WTC11 (cell line): Measurements from ENCODE around the gene RPL15. TPM values are rescaled to one million over a fixed set of nuclear protein-coding genes. Genes with fewer than 3 reads are reported as not detected.

Experiments used
- ATAC-seq: fragments of 200-7000 bp; cut with Tn5 transposase; 2 replicates; pipeline ENCODE4 v1.10.0; 2021; ENCODE audit warnings: mild to moderate bottlenecking, moderate library complexity
- CTCF ChIA-PET: fragments of 300-600 bp; sonication (Branson Sonifier 250); formaldehyde crosslinking; loops from one replicate; lab custom pipeline; 2021; ENCODE audit warnings: antibody characterized with exemption; lab: Charles Lee
- POLR2A ChIA-PET: fragments of 350-600 bp; sonication (Branson Sonifier 250); formaldehyde crosslinking; loops from one replicate; lab custom pipeline; 2021; ENCODE audit warnings: antibody characterized with exemption; lab: Charles Lee
- DNase-seq: peaks from one replicate; pipeline ENCODE4 v3.0.0; 2021; ENCODE audit warnings: low spot score
- H3K27ac Mint-ChIP-seq: 2 replicates; pipeline ENCODE4 v1.8.0; 2021; ENCODE audit warnings: mixed read lengths
- H3K27me3 Mint-ChIP-seq: 2 replicates; pipeline ENCODE4 v1.8.0; 2021; ENCODE audit warnings: low read depth, mild to moderate bottlenecking, moderate library complexity, mixed read lengths
- H3K36me3 Mint-ChIP-seq: 2 replicates; pipeline ENCODE4 v1.8.0; 2021; ENCODE audit warnings: mixed read lengths
- H3K4me1 Mint-ChIP-seq: 2 replicates; pipeline ENCODE4 v1.8.0; 2022; ENCODE audit warnings: mixed read lengths
- H3K4me3 Mint-ChIP-seq: 2 replicates; pipeline ENCODE4 v1.8.0; 2021; ENCODE audit warnings: mild to moderate bottlenecking, moderate library complexity, mixed read lengths
- H3K9me3 Mint-ChIP-seq: 2 replicates; pipeline ENCODE4 v1.8.0; 2021; ENCODE audit warnings: mixed read lengths
- CBFB ChIP-seq: sonication (generic); formaldehyde crosslinking; IDR thresholded peaks from 2 replicates; pipeline ENCODE4 v1.8.1; 2022; ENCODE audit warnings: mild to moderate bottlenecking, low read depth, missing genetic modification reagents
- EMX1 ChIP-seq: fragments of 250-450 bp; sonication (Bioruptor Pico); IDR thresholded peaks from 2 replicates; pipeline ENCODE4 v1.8.0; 2021; ENCODE audit warnings: mild to moderate bottlenecking
- FOXP1 ChIP-seq: sonication (generic); formaldehyde crosslinking; IDR thresholded peaks from 2 replicates; pipeline ENCODE4 v1.8.0; 2022; ENCODE audit warnings: missing genetic modification reagents, mild to moderate bottlenecking, moderate library complexity, borderline replicate concordance
- GABPB1 ChIP-seq: sonication (generic); formaldehyde crosslinking; IDR thresholded peaks from 2 replicates; pipeline ENCODE4 v1.8.1; 2023; ENCODE audit warnings: mild to moderate bottlenecking, missing genetic modification reagents
- IRF2 ChIP-seq: sonication (generic); formaldehyde crosslinking; IDR thresholded peaks from 2 replicates; pipeline ENCODE4 v1.8.0; 2022; ENCODE audit warnings: low read depth, missing genetic modification reagents, borderline replicate concordance
- JAZF1 ChIP-seq: fragments of 250-450 bp; sonication (Bioruptor Pico); IDR thresholded peaks from 2 replicates; pipeline ENCODE4 v1.9.0; 2021; ENCODE audit warnings: moderate library complexity, mild to moderate bottlenecking, inconsistent platforms
- MYBL2 ChIP-seq: sonication (generic); formaldehyde crosslinking; IDR thresholded peaks from 2 replicates; pipeline ENCODE4 v1.8.1; 2023; ENCODE audit warnings: mild to moderate bottlenecking, moderate library complexity, missing genetic modification reagents
- NR3C1 ChIP-seq: sonication (generic); formaldehyde crosslinking; conservative IDR thresholded peaks from 2 replicates; pipeline ENCODE4 v1.8.1; 2023; ENCODE audit warnings: low read depth, mild to moderate bottlenecking, missing genetic modification reagents
- OVOL2 ChIP-seq: fragments of 250-450 bp; sonication (Bioruptor Pico); IDR thresholded peaks from 2 replicates; pipeline ENCODE4 v1.9.0; 2021; ENCODE audit warnings: mild to moderate bottlenecking, borderline replicate concordance
- SOX15 ChIP-seq: fragments of 250-450 bp; sonication (Bioruptor Pico); IDR thresholded peaks from 2 replicates; pipeline ENCODE4 v1.9.0; 2021; ENCODE audit warnings: mild to moderate bottlenecking
- TEAD1 ChIP-seq: sonication (generic); formaldehyde crosslinking; IDR thresholded peaks from 2 replicates; pipeline ENCODE4 v1.8.0; 2022; ENCODE audit warnings: mild to moderate bottlenecking, missing genetic modification reagents
- ZNF138 ChIP-seq: sonication (generic); formaldehyde crosslinking; conservative IDR thresholded peaks from 2 replicates; pipeline ENCODE4 v1.8.1; 2022; ENCODE audit warnings: mild to moderate bottlenecking, moderate library complexity, missing genetic modification reagents
- total RNA-seq: library from RNA; stranded (reverse); gene quantifications from 3 replicates; pipeline ENCODE4 v1.2.3, GENCODE V29; 2021
- TF ChIP-seq, protein P1 (sequence below): sonication (generic); formaldehyde crosslinking; IDR thresholded peaks from 2 replicates; pipeline ENCODE4 v1.8.1; 2023; ENCODE audit warnings: mild to moderate bottlenecking, moderate library complexity, missing genetic modification reagents
- TF ChIP-seq, protein P2 (sequence below): sonication (generic); formaldehyde crosslinking; IDR thresholded peaks from 2 replicates; pipeline ENCODE4 v1.8.0; 2023; ENCODE audit warnings: mild to moderate bottlenecking, missing genetic modification reagents
- TF ChIP-seq, protein P3 (sequence below): sonication (generic); formaldehyde crosslinking; IDR thresholded peaks from 2 replicates; pipeline ENCODE4 v1.8.0; 2022; ENCODE audit warnings: mild to moderate bottlenecking, missing genetic modification reagents
- TF ChIP-seq, protein P4 (sequence below): sonication (generic); formaldehyde crosslinking; IDR thresholded peaks from 2 replicates; pipeline ENCODE4 v1.8.1; 2022; ENCODE audit warnings: missing genetic modification reagents, borderline replicate concordance
- TF ChIP-seq, protein P5 (sequence below): sonication (generic); formaldehyde crosslinking; IDR thresholded peaks from 2 replicates; pipeline ENCODE4 v1.8.0; 2022; ENCODE audit warnings: mild to moderate bottlenecking, missing genetic modification reagents
- TF ChIP-seq, protein P6 (sequence below): fragments of 250-450 bp; sonication (Bioruptor Pico); IDR thresholded peaks from 2 replicates; pipeline ENCODE4 v1.8.0; 2021; ENCODE audit warnings: mild to moderate bottlenecking
- TF ChIP-seq, protein P7 (sequence below): sonication (generic); formaldehyde crosslinking; IDR thresholded peaks from 2 replicates; pipeline ENCODE4 v1.8.1; 2023; ENCODE audit warnings: mild to moderate bottlenecking, missing genetic modification reagents

Gene RPL15
- total RNA-seq, 1 experiment from 2014 or later = 2,428 TPM

DNA sequence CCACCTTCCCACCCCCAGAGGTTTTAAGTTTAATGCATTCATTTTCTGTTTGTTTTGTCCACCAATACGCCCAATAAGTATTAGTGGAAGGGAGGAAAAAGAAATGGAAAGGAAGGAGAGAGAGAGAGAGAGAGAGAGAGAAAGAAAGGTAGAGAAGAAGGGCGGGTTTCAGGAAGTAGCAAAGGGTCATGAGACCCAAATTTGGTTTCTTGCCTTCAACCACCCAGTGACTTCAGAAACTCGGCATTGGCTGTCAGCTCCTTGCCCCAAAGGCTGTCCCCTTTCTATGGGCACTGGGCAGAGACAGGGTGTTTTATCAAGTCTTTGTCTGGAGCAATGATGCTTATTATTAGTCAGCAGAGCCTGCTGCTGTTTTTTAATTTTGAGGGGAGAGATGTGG, 14.7 kb downstream of the RPL15 start:
- POLR2A ChIA-PET = no interaction called here
- TF ChIP-seq JAZF1 (CRISPR knock-in tag) (no peak), TEAD1 (CRISPR knock-in tag) (no peak), OVOL2 (CRISPR knock-in tag) (no peak), MYBL2 (no peak), NR3C1 (CRISPR knock-in tag) (no peak), ZNF138 (no peak), IRF2 (CRISPR knock-in tag) (no peak), CBFB (CRISPR knock-in tag) (no peak), GABPB1 (CRISPR knock-in tag) (no peak), EMX1 (no peak), SOX15 (CRISPR knock-in tag) (no peak), FOXP1 (CRISPR knock-in tag) (no peak)
- TF ChIP-seq, protein P1, sequence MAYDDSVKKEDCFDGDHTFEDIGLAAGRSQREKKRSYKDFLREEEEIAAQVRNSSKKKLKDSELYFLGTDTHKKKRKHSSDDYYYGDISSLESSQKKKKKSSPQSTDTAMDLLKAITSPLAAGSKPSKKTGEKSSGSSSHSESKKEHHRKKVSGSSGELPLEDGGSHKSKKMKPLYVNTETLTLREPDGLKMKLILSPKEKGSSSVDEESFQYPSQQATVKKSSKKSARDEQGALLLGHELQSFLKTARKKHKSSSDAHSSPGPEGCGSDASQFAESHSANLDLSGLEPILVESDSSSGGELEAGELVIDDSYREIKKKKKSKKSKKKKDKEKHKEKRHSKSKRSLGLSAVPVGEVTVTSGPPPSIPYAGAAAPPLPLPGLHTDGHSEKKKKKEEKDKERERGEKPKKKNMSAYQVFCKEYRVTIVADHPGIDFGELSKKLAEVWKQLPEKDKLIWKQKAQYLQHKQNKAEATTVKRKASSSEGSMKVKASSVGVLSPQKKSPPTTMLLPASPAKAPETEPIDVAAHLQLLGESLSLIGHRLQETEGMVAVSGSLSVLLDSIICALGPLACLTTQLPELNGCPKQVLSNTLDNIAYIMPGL = no peak
- TF ChIP-seq, protein P2, sequence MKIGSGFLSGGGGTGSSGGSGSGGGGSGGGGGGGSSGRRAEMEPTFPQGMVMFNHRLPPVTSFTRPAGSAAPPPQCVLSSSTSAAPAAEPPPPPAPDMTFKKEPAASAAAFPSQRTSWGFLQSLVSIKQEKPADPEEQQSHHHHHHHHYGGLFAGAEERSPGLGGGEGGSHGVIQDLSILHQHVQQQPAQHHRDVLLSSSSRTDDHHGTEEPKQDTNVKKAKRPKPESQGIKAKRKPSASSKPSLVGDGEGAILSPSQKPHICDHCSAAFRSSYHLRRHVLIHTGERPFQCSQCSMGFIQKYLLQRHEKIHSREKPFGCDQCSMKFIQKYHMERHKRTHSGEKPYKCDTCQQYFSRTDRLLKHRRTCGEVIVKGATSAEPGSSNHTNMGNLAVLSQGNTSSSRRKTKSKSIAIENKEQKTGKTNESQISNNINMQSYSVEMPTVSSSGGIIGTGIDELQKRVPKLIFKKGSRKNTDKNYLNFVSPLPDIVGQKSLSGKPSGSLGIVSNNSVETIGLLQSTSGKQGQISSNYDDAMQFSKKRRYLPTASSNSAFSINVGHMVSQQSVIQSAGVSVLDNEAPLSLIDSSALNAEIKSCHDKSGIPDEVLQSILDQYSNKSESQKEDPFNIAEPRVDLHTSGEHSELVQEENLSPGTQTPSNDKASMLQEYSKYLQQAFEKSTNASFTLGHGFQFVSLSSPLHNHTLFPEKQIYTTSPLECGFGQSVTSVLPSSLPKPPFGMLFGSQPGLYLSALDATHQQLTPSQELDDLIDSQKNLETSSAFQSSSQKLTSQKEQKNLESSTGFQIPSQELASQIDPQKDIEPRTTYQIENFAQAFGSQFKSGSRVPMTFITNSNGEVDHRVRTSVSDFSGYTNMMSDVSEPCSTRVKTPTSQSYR (CRISPR knock-in tag) = no peak
- TF ChIP-seq, protein P3, sequence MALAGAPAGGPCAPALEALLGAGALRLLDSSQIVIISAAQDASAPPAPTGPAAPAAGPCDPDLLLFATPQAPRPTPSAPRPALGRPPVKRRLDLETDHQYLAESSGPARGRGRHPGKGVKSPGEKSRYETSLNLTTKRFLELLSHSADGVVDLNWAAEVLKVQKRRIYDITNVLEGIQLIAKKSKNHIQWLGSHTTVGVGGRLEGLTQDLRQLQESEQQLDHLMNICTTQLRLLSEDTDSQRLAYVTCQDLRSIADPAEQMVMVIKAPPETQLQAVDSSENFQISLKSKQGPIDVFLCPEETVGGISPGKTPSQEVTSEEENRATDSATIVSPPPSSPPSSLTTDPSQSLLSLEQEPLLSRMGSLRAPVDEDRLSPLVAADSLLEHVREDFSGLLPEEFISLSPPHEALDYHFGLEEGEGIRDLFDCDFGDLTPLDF (CRISPR knock-in tag) = no peak
- TF ChIP-seq, protein P4, sequence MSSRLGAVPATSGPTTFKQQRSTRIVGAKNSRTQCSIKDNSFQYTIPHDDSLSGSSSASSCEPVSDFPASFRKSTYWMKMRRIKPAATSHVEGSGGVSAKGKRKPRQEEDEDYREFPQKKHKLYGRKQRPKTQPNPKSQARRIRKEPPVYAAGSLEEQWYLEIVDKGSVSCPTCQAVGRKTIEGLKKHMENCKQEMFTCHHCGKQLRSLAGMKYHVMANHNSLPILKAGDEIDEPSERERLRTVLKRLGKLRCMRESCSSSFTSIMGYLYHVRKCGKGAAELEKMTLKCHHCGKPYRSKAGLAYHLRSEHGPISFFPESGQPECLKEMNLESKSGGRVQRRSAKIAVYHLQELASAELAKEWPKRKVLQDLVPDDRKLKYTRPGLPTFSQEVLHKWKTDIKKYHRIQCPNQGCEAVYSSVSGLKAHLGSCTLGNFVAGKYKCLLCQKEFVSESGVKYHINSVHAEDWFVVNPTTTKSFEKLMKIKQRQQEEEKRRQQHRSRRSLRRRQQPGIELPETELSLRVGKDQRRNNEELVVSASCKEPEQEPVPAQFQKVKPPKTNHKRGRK = no peak
- TF ChIP-seq, protein P5, sequence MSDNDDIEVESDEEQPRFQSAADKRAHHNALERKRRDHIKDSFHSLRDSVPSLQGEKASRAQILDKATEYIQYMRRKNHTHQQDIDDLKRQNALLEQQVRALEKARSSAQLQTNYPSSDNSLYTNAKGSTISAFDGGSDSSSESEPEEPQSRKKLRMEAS (CRISPR knock-in tag) = no peak
- TF ChIP-seq, protein P6, sequence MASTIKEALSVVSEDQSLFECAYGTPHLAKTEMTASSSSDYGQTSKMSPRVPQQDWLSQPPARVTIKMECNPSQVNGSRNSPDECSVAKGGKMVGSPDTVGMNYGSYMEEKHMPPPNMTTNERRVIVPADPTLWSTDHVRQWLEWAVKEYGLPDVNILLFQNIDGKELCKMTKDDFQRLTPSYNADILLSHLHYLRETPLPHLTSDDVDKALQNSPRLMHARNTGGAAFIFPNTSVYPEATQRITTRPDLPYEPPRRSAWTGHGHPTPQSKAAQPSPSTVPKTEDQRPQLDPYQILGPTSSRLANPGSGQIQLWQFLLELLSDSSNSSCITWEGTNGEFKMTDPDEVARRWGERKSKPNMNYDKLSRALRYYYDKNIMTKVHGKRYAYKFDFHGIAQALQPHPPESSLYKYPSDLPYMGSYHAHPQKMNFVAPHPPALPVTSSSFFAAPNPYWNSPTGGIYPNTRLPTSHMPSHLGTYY = no peak
- TF ChIP-seq, protein P7, sequence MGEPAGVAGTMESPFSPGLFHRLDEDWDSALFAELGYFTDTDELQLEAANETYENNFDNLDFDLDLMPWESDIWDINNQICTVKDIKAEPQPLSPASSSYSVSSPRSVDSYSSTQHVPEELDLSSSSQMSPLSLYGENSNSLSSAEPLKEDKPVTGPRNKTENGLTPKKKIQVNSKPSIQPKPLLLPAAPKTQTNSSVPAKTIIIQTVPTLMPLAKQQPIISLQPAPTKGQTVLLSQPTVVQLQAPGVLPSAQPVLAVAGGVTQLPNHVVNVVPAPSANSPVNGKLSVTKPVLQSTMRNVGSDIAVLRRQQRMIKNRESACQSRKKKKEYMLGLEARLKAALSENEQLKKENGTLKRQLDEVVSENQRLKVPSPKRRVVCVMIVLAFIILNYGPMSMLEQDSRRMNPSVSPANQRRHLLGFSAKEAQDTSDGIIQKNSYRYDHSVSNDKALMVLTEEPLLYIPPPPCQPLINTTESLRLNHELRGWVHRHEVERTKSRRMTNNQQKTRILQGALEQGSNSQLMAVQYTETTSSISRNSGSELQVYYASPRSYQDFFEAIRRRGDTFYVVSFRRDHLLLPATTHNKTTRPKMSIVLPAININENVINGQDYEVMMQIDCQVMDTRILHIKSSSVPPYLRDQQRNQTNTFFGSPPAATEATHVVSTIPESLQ (CRISPR knock-in tag) = no peak
- TF ChIP-seq, all 79 proteins: peak for 0
- H3K9me3 Mint-ChIP-seq = no peaks in the 10 kb centered on the region

More for the DNA sequence above, 14.7 kb downstream of the RPL15 start:
- Mint-ChIP-seq H3K36me3 (no peaks in the 10 kb centered on the region), H3K4me1 (peaks cover 4% of the 10 kb centered on the region; the same call in 1 of the 2 replicates), H3K27ac (no peak overlapping the region), H3K4me3 (no peak overlapping the region), H3K27me3 (peaks cover 3% of the 10 kb centered on the region; the same call in 1 of the 2 replicates)
- ATAC-seq (no peak), DNase-seq (no peak)
- CTCF ChIA-PET = no interaction called here
